NCI-H2196 (cell line): Measurements from ENCODE around the gene IL17A.
"Not testable (repeated sequence)": the region's sequence is repeated elsewhere in the genome, so short reads cannot be mapped to it uniquely, and the experiment has no call there.

Experiments
- DNase-seq: peaks from one replicate; lab custom pipeline; 2025; ENCODE audit not compliant: unreplicated experiment; lab: John Stamatoyannopoulos, UW

IL17A gene

DNA sequence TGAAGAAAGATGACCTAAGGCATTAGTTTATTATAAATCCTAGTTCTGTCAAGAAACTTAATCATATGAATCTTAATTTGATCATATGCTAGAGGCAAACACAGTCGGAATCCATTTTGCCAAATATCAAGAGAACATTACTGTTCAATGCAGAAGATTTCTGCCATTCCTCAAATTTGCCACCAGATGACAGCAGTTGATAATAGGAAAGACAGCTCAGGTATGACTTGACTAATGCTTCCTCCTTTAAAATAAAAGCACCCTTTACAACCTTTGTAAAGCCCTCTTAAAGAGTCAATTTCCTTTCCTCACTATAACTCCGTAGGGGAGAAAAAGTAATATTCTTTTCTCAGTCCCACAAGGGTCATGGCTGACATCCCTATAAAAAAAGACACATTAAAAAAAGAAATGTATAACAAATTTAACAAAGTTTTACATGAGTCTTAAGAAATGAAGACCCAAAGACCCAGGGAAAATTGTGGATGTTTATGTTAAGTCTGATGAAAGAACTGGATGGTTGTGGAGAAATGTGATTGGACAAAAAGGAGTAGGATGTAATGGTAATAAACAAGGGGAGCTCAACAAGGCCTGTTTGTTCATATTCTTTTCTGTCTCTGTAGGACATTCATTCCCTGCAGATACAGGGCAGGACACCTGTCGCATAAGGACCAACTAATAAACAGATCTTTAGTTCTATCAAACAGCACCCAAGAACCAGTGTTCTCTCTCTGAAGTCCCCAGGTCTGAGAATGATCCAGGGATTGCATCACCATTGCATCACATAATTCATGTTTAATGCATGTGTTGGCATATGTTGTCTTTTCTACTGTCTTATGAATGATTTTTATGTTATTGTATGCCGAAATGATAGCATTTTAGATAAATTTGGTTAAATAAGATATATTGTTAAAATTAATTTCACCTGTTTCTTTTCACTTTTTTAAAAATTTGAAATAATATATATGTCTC is 23.0 kb upstream of the IL17A start:
- peak; percentile 39 for DNase-seq

- no peak for DNase-seq
These were observed 21.7 kb upstream of the IL17A start for GRCh38 chr6:52164319-52165094.

GRCh38 chr6:52167267-52167666 is 18.9 kb upstream of the IL17A start:
- no peak for DNase-seq

DNA sequence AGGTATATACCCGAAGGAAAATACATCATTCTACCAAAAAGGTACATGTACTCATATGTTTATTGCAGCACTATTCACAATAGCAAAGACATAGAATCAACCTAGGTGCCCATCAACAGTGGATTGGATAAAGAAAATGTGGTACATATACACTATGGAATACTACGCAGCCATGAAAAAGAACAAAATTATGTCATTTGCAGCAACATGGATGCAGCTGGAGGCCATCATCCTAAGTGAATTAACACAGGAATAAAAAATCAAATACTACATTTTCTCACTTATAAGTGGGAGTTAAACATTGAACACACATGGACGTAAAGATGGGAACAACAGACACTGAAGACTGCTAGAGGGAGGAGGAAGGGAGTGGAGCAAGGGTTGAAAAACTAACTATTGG is 17.8 kb upstream of the IL17A start:
- not testable (repeated sequence) for DNase-seq

DNA sequence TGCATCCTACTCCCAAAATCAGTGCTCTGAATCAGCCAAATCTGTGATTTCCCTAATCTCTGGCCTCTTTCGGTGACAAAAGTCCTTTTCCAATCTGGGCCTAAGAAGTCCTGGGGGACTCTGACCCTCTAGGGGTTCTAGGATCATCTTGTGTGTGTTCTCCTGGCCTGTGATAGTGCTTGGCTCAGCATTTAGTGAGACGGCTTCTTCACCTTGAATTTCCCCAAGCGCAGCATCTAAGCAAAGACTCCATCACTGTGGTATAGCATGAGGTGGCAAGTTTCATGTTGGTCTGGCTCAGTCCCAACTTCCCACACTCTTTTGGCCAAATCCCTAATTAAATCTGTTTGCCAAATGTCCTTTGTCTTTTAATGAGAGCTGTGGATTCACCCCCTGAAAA is 12.1 kb upstream of the IL17A start:
- DNase-seq, result no peak

GRCh38 chr6:52176550-52176949 is 9.6 kb upstream of the IL17A start:
- peak; percentile 49 for DNase-seq

- DNase-seq, result no peak
These were observed 8.2 kb upstream of the IL17A start for GRCh38 chr6:52177961-52178360.

- no peak for DNase-seq
These were observed 5.2 kb upstream of the IL17A start for GRCh38 chr6:52180787-52181558.

GRCh38 chr6:52183131-52183713 is 3.0 kb upstream of the IL17A start:
- DNase-seq, result peak; percentile 36

DNA sequence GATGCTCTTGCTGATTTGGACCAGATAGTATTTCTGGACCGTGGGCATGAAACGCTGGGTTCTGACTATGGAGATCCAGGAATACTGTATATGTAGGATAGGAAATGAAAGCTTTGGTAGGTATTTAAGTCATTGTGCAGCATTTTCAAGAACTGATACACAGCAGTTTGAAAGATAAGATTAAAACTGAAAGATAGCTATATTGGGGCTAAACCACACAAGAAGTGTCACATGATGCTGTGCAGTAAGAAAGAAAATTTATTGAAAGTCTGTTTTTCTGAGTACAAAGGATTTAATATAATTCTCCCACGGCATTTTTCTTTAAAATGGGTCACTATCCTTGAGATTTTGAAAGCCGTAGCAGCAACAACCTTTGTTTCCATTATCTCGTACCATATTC is 305 bp downstream of the IL17A start:
- no peak for DNase-seq

GRCh38 chr6:52187098-52187497 is 923 bp downstream of the IL17A start:
- no peak for DNase-seq

- DNase-seq, result no peak
These were observed 3.8 kb downstream of the IL17A start for GRCh38 chr6:52189974-52190373.

DNA sequence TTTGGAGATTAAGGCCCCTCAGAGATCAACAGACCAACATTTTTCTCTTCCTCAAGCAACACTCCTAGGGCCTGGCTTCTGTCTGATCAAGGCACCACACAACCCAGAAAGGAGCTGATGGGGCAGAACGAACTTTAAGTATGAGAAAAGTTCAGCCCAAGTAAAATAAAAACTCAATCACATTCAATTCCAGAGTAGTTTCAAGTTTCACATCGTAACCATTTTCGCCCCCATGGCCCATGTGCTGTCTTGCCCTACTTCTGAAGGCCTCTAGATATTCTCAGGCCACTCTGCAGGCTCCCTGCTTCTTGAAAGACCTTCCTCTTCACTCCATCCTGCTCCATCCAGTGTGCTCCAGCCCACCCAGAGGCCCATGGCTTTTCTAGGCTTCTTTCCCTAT is 4.2 kb downstream of the IL17A start:
- DNase-seq, result no peak

- DNase-seq, result no peak
These were observed 5.6 kb downstream of the IL17A start for GRCh38 chr6:52191824-52192223.

DNA sequence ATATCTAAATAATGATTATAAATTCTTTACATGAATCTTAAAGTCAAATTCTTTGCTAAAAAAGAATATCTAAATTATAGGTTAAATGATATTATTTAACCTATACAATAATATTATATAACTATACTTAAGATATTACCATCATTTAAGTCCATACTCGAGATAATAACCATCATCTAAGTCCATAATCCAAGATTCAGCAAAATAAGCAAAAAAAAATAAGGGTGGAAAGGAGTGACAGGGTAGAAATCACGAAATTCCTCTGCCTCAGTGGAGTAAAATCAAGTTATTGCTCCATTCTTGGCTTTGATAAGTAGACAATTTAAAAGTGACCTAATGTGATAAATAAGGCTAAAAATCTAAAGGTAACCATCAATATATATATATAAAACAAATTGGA is 9.7 kb downstream of the IL17A start:
- DNase-seq, result no peak

GRCh38 chr6:52200088-52200487 is 13.9 kb downstream of the IL17A start:
- DNase-seq, result not testable (repeated sequence)

DNA sequence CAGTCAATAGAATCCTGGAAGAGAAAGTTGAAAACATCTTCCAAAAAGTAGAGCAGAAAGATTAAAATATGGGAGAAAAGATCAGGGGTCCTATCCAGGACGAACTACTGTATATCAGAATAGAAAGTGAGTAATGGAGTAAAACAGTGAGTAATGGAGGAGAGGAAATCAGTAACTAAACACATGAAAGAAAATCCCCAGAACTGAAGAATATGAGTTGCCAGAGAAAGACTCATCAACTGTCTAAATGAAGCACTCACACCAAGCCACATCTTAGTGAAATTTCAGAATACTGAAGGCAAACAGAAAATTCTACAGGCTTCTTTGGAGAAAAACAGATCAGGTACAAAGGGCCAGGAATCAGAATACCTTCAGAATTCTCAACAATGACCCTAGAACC is 14.9 kb downstream of the IL17A start:
- no peak for DNase-seq

- DNase-seq, result no peak
These were observed 15.3 kb downstream of the IL17A start for GRCh38 chr6:52201493-52201892.

DNA sequence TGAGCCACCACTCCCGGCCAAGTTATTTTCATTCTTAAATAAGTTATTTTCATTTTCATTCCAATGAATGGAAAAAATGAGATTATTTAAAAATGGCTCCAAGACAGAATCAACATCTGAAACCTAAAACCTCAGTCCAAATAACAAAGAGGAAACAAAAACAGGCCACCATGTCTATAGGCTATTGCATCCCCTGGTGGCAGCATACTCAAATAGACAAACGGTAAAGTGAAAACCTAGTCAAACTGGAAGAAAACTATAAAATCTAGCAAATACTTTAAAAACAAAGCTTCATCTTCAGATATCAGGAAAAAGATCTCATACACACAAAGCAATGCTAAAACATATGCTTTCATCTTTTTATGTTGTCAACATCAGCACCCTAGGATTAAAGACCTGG is 20.9 kb downstream of the IL17A start:
- DNase-seq, result no peak

GRCh38 chr6:52208612-52209011 is 22.4 kb downstream of the IL17A start:
- DNase-seq, result no peak

DNA sequence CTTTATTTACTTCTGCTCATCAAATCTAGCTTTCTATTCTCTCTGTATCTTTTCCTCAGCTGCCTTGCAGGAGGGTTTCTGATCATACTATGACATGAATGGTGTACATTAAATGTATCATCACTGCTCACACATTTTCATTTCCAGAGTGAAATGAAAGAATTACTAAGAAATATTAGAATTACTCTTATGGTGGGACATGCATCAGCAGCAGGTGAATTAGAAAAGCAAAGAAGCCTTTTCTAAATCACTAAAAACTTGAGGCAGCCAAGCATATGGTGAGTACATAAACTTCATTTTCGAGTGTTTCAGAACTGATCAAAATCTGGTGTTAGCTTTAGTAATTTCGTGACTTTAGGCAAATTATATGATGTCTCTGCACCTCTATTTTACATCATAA is 23.6 kb downstream of the IL17A start:
- DNase-seq, result no peak
